ENCODE results near the gene SMARCA2. TPM values are rescaled to one million over a fixed set of nuclear protein-coding genes. Genes with fewer than 3 reads are reported as not detected.

Gene SMARCA2
- total RNA-seq, 1 donor from 2014 or later = 96.2 TPM

GRCh38 chr9:2155966-2156365 lies 140.8 kb downstream of the SMARCA2 start:
- TF ChIP-seq, protein P1, sequence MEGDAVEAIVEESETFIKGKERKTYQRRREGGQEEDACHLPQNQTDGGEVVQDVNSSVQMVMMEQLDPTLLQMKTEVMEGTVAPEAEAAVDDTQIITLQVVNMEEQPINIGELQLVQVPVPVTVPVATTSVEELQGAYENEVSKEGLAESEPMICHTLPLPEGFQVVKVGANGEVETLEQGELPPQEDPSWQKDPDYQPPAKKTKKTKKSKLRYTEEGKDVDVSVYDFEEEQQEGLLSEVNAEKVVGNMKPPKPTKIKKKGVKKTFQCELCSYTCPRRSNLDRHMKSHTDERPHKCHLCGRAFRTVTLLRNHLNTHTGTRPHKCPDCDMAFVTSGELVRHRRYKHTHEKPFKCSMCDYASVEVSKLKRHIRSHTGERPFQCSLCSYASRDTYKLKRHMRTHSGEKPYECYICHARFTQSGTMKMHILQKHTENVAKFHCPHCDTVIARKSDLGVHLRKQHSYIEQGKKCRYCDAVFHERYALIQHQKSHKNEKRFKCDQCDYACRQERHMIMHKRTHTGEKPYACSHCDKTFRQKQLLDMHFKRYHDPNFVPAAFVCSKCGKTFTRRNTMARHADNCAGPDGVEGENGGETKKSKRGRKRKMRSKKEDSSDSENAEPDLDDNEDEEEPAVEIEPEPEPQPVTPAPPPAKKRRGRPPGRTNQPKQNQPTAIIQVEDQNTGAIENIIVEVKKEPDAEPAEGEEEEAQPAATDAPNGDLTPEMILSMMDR (IDR thresholded peaks at IDR 0.05; ENCODE audit: unreplicated experiment) = no peak
- Mint-ChIP-seq H3K4me3 (no peak overlapping the region), H3K4me1 (peaks cover 55% of the 10 kb centered on the region), H3K36me3 (peaks cover 6% of the 10 kb centered on the region), H3K27ac (no peak overlapping the region), H3K9me3 (no peaks in the 10 kb centered on the region), H3K27me3 (ENCODE audit: low read depth) (no peaks in the 10 kb centered on the region)
- no peak for DNase-seq (ENCODE audit: low spot score in 2 of 2, unreplicated experiment in 2 of 2)

GRCh38 chr9:2157277-2158110 lies 142.3 kb downstream of the SMARCA2 start:
- peak overlapping the region; percentile 96 for H3K27ac Mint-ChIP-seq
- peak overlapping the region; percentile 75 for H3K4me3 Mint-ChIP-seq
- H3K27me3 Mint-ChIP-seq (ENCODE audit: low read depth) = no peaks in the 10 kb centered on the region
- no peaks in the 10 kb centered on the region for H3K9me3 Mint-ChIP-seq
- peak in 1 of 2 experiments; percentile 45 for DNase-seq (ENCODE audit: low spot score in 2 of 2, unreplicated experiment in 2 of 2)
- H3K4me1 Mint-ChIP-seq = peaks cover 64% of the 10 kb centered on the region
- peaks cover 6% of the 10 kb centered on the region for H3K36me3 Mint-ChIP-seq
- TF ChIP-seq, protein P1 (IDR thresholded peaks at IDR 0.05; ENCODE audit: unreplicated experiment) = no peak

DNA sequence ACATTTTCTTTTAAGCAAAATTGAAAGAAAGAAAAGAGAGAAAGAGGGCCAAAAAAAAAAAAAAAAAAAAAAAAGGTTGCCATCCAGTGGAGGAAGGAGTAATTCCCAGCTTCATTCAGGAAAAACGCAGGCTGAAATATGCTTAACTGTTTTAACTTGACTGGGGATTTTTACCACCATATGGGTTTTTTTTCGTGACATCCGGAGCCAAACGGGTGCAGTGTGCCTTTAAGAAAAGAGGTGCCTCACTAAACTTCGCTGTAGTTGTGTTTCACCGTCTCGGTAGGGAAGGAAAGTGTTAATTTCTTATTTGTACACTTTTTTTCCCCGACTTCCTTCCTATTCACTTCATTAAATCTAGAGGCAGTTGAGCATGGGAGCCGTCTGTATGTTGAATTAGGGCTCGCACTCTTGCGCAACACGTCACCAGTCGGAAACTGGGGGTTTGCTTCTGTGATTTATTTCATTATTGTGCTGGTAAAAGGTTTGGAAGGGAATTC lies 143.0 kb downstream of the SMARCA2 start:
- peak overlapping the region; percentile 96 for H3K27ac Mint-ChIP-seq
- peaks cover 10% of the 10 kb centered on the region for H3K36me3 Mint-ChIP-seq
- TF ChIP-seq, protein P1 (IDR thresholded peaks at IDR 0.05; ENCODE audit: unreplicated experiment) = no peak
- no peak for DNase-seq (ENCODE audit: low spot score in 2 of 2, unreplicated experiment in 2 of 2)
- H3K9me3 Mint-ChIP-seq = no peaks in the 10 kb centered on the region
- peak overlapping the region; percentile 75 for H3K4me3 Mint-ChIP-seq
- H3K4me1 Mint-ChIP-seq = peaks cover 60% of the 10 kb centered on the region
- no peaks in the 10 kb centered on the region for H3K27me3 Mint-ChIP-seq (ENCODE audit: low read depth)

DNA sequence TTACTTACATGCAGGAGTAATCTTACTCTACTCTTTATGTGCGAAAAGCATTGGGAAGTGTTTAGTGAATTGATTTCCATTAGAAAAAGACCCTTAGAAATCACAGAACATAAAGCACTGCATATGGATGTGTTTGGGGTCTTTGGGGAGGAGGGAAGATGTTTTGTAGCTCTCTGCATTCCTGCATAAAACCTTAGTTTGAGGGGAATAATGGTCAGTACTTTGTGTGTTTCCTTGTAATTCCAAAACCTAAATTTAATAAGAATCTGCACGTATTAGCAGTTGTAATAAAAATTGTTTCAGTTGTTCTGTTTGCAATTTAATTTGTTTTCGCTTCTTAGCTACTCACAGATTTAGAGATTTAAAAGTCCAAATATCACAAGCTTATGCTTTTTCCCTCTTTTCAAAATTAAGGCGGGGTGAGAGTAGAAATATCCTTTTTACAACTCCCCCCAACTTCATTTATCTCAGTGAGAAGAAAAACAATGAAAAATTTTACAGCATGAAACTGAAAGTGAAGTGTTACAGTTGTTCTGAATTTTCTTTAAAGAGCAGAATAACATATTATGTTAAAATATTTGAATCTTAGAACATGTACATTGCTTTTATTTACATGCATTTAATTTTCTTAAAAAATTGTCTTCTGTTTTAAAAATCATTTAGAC lies 143.8 kb downstream of the SMARCA2 start:
- Mint-ChIP-seq H3K9me3 (no peaks in the 10 kb centered on the region), H3K4me1 (peaks cover 56% of the 10 kb centered on the region), H3K27ac (peak overlapping the region; percentile 96), H3K27me3 (ENCODE audit: low read depth) (no peaks in the 10 kb centered on the region), H3K4me3 (peak overlapping the region; percentile 75), H3K36me3 (peaks cover 11% of the 10 kb centered on the region)
- no peak for DNase-seq (ENCODE audit: low spot score in 2 of 2, unreplicated experiment in 2 of 2)
- TF ChIP-seq, protein P1 (IDR thresholded peaks at IDR 0.05; ENCODE audit: unreplicated experiment) = no peak

DNA sequence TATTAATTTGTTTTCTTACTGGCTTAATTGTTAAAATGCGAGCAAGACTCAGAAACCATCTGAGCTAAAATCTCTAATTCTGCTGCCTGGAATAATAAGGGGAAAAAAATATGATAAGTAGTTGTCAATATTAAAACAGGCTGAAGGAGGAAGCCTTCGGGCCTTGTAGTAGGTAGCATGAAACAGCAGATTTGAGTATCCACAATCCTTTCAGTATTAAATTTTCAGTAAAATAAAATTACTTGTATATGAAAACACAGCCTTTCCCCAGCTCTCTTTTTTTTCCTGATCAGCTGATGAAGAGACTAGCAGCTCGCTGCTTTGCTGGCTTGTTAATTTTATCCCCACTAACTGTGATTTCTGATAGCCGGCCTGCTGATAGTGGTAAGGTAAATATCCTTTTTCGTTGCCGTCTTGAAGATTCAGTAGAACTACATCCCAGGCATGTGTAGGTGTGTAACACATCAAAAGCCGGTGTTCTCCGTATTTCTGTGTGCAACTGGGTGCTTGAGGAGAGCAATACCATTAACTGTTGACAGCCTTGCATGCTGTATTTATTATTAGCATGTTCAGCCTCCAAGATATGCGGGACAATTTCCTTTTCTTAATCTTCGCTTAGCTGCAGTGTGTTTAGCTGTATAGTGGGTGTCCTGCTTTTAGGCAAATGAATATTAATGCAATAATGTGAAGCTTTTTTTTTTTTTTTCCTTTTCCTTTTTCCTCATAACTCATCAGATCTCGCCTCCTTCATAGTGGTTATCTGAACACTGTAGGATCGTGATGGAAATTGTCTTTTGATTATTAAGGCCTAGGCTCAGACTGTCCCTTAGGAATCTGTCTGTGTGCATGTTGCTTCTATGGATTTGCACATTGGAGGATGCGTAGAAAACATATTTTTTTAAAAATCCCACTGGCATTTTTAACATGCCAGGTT lies 144.6 kb downstream of the SMARCA2 start:
- no peak for DNase-seq (ENCODE audit: low spot score in 2 of 2, unreplicated experiment in 2 of 2)
- TF ChIP-seq, protein P1 (IDR thresholded peaks at IDR 0.05; ENCODE audit: unreplicated experiment) = no peak
- Mint-ChIP-seq H3K9me3 (no peaks in the 10 kb centered on the region), H3K4me3 (peak overlapping the region; percentile 51), H3K4me1 (peaks cover 54% of the 10 kb centered on the region), H3K27ac (peak overlapping the region; percentile 90), H3K36me3 (peaks cover 17% of the 10 kb centered on the region), H3K27me3 (ENCODE audit: low read depth) (no peaks in the 10 kb centered on the region)
